Astrocyte (in vitro differentiated cells and primary cell): ENCODE results near the gene LIM2. TPM values are rescaled to one million over a fixed set of nuclear protein-coding genes. Genes with fewer than 3 reads are reported as not detected.

Source experiments
- DNase-seq: peaks from one replicate; pipeline ENCODE4 v3.0.0-alpha.2; 2010; ENCODE audit warnings: low read depth
- FAIRE-seq: peaks from 2 replicates; lab custom pipeline; 2011; peaks lifted over from hg19 to GRCh38; lab: Jason Lieb, UNC
- H2AFZ ChIP-seq: 2 replicates; pipeline ENCODE4 v1.6.0; 2012; ENCODE audit warnings: low read depth, low read length, inconsistent platforms
- H3K27ac ChIP-seq: 2 replicates; pipeline ENCODE4 v1.5.1; 2011; ENCODE audit warnings: low read depth, low read length, inconsistent platforms
- H3K27me3 ChIP-seq: 2 replicates; pipeline ENCODE4 v1.6.0; 2011; ENCODE audit warnings: low read length, inconsistent platforms; ENCODE audit not compliant: insufficient read depth
- H3K36me3 ChIP-seq: 2 replicates; pipeline ENCODE4 v1.5.1; 2011; ENCODE audit warnings: low read length, inconsistent platforms; ENCODE audit not compliant: insufficient read depth
- H3K4me1 ChIP-seq: 2 replicates; pipeline ENCODE4 v1.5.1; 2011; ENCODE audit warnings: low read length, inconsistent platforms; ENCODE audit not compliant: insufficient read depth
- H3K4me2 ChIP-seq: 2 replicates; pipeline ENCODE4 v1.6.0; 2012; ENCODE audit warnings: low read length, inconsistent platforms
- H3K4me3 ChIP-seq: 2 replicates; pipeline ENCODE4 v1.5.1; 2011; ENCODE audit warnings: low read depth, mild to moderate bottlenecking, low read length, inconsistent platforms; ENCODE audit not compliant: insufficient read depth
- H3K79me2 ChIP-seq: 2 replicates; pipeline ENCODE4 v1.6.0; 2012; ENCODE audit warnings: mild to moderate bottlenecking, low read length, inconsistent platforms; ENCODE audit not compliant: insufficient read depth
- H3K9ac ChIP-seq: 2 replicates; pipeline ENCODE4 v1.6.0; 2012; ENCODE audit warnings: mild to moderate bottlenecking, low read length, inconsistent platforms
- H3K9me3 ChIP-seq: 2 replicates; pipeline ENCODE4 v1.5.1; 2012; ENCODE audit warnings: low read depth, mild to moderate bottlenecking, low read length, inconsistent platforms; ENCODE audit not compliant: insufficient read depth
- H4K20me1 ChIP-seq: 2 replicates; pipeline ENCODE4 v1.6.0; 2012; ENCODE audit warnings: low read length, inconsistent platforms; ENCODE audit not compliant: insufficient read depth
- H3K27ac Mint-ChIP-seq: one replicate; pipeline ENCODE4 v1.8.0; 2021; ENCODE audit warnings: mild to moderate bottlenecking, mixed read lengths; ENCODE audit not compliant: unreplicated experiment
- H3K27me3 Mint-ChIP-seq: one replicate; pipeline ENCODE4 v1.8.0; 2021; ENCODE audit warnings: low read depth, mixed read lengths; ENCODE audit not compliant: unreplicated experiment
- H3K36me3 Mint-ChIP-seq: one replicate; pipeline ENCODE4 v1.8.0; 2021; ENCODE audit warnings: low read depth, mixed read lengths; ENCODE audit not compliant: unreplicated experiment
- H3K4me1 Mint-ChIP-seq: one replicate; pipeline ENCODE4 v1.8.0; 2021; ENCODE audit warnings: low read depth, mixed read lengths; ENCODE audit not compliant: unreplicated experiment
- H3K4me3 Mint-ChIP-seq: one replicate; pipeline ENCODE4 v1.8.0; 2021; ENCODE audit warnings: mild to moderate bottlenecking, moderate library complexity, mixed read lengths; ENCODE audit not compliant: unreplicated experiment
- H3K9me3 Mint-ChIP-seq: one replicate; pipeline ENCODE4 v1.8.0; 2021; ENCODE audit warnings: mild to moderate bottlenecking, mixed read lengths; ENCODE audit not compliant: unreplicated experiment
- EZH2 ChIP-seq: IDR thresholded peaks from 2 replicates; pipeline ENCODE4 v1.6.1; 2012; ENCODE audit warnings: mild to moderate bottlenecking, low read length, inconsistent platforms; ENCODE audit not compliant: insufficient read depth
- total RNA-seq: library from RNA; stranded (reverse); gene quantifications from 2 replicates; pipeline ENCODE4 v1.2.1, GENCODE V29; 2021
- TF ChIP-seq, protein P1 (sequence below): IDR thresholded peaks from 2 replicates; pipeline ENCODE4 v1.5.1; 2011; ENCODE audit warnings: low read depth, mild to moderate bottlenecking, inconsistent platforms, low read length, moderate library complexity; ENCODE audit not compliant: insufficient read depth

LIM2 gene
- total RNA-seq, 1 donor from 2014 or later, result not detected

DNA sequence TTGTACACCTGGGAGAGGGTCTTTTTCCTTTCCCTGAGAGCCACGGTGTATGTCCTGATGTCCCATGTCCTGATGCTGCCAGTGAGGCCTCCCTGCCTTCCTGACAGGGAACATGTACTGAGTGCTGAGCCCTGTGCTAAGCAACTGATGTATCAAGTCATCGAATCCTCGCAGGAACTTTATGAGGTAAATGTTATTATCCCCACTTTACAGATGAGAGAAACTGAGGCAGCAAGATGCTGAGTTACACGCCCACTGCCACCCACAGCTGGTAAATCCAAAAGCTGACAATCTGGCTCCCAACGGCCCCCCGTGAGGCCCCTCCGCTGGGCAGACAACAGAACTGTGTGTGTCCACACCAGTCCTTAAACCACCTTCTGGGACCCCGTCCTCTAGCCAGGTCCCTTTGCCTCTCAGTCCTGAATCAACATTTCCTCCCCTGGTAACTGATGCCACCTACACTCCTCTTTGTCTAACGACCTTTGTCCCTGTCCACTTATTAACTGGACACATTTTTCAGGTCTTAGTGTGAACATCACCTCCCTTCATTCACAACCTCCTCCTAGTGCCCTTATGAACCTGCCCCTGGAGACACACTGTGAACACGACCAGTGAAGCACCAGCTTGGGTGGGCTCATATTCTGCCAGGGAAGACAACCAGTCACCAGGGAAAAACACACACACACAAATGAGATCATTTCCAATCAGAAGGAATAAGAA, 40.4 kb downstream of the LIM2 start:
- H4K20me1 ChIP-seq, result no peaks in the 10 kb centered on the region
- DNase-seq (no peak), FAIRE-seq (no peak)
- H3K4me3 Mint-ChIP-seq, result no peak overlapping the region
- no peak overlapping the region for H3K9ac ChIP-seq
- H3K79me2 ChIP-seq, result no peaks in the 10 kb centered on the region
- no peak overlapping the region for H2AFZ ChIP-seq
- H3K27ac ChIP-seq, result no peak overlapping the region
- H3K27me3 ChIP-seq, result no peaks in the 10 kb centered on the region
- no peak for TF ChIP-seq EZH2
- TF ChIP-seq, protein P1, sequence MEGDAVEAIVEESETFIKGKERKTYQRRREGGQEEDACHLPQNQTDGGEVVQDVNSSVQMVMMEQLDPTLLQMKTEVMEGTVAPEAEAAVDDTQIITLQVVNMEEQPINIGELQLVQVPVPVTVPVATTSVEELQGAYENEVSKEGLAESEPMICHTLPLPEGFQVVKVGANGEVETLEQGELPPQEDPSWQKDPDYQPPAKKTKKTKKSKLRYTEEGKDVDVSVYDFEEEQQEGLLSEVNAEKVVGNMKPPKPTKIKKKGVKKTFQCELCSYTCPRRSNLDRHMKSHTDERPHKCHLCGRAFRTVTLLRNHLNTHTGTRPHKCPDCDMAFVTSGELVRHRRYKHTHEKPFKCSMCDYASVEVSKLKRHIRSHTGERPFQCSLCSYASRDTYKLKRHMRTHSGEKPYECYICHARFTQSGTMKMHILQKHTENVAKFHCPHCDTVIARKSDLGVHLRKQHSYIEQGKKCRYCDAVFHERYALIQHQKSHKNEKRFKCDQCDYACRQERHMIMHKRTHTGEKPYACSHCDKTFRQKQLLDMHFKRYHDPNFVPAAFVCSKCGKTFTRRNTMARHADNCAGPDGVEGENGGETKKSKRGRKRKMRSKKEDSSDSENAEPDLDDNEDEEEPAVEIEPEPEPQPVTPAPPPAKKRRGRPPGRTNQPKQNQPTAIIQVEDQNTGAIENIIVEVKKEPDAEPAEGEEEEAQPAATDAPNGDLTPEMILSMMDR, result no peak
- peaks cover 32% of the 10 kb centered on the region for H3K36me3 Mint-ChIP-seq
- no peak overlapping the region for H3K27ac Mint-ChIP-seq
- no peaks in the 10 kb centered on the region for H3K9me3 Mint-ChIP-seq
- H3K4me1 Mint-ChIP-seq, result no peaks in the 10 kb centered on the region
- H3K9me3 ChIP-seq, result no peaks in the 10 kb centered on the region
- no peaks in the 10 kb centered on the region for H3K36me3 ChIP-seq
- peaks cover 8% of the 10 kb centered on the region for H3K27me3 Mint-ChIP-seq
- H3K4me1 ChIP-seq, result no peaks in the 10 kb centered on the region
- H3K4me3 ChIP-seq, result no peak overlapping the region
- H3K4me2 ChIP-seq, result no peak overlapping the region

DNA sequence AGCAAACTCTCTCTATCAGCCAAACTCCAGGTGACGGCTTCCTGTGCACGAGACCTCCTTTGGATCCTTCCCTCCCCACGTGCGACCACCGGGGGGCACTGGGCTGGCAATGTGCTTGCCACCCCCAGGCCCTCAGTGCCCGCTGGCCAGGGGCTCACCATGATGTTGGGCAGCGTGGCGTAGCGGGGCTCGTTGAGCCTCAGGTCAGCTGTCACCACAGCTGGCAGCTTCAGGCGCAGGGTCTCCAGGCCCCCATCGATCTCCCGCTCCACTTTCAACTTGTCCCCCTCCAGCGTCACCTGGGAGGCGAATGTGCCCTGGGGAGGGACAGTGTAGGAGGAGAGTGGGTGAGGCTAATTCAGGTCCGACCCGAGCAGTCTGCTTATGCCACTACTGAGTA, 41.0 kb downstream of the LIM2 start:
- no peak overlapping the region for H3K4me3 ChIP-seq
- no peaks in the 10 kb centered on the region for H3K4me1 ChIP-seq
- no peak overlapping the region for H3K27ac ChIP-seq
- no peaks in the 10 kb centered on the region for H3K9me3 ChIP-seq
- no peaks in the 10 kb centered on the region for H4K20me1 ChIP-seq
- no peak for TF ChIP-seq EZH2
- TF ChIP-seq, protein P1, result no peak
- no peak for FAIRE-seq
- no peaks in the 10 kb centered on the region for H3K79me2 ChIP-seq
- H3K9ac ChIP-seq, result no peak overlapping the region
- H3K27me3 ChIP-seq, result no peaks in the 10 kb centered on the region
- no peak overlapping the region for H3K27ac Mint-ChIP-seq
- peaks cover 10% of the 10 kb centered on the region for H3K27me3 Mint-ChIP-seq
- no peak overlapping the region for H3K4me2 ChIP-seq
- no peaks in the 10 kb centered on the region for H3K9me3 Mint-ChIP-seq
- H3K4me3 Mint-ChIP-seq, result no peak overlapping the region
- H3K36me3 ChIP-seq, result no peaks in the 10 kb centered on the region
- no peak overlapping the region for H2AFZ ChIP-seq
- H3K4me1 Mint-ChIP-seq, result no peaks in the 10 kb centered on the region
- peaks cover 26% of the 10 kb centered on the region for H3K36me3 Mint-ChIP-seq
- DNase-seq, result no peak

DNA sequence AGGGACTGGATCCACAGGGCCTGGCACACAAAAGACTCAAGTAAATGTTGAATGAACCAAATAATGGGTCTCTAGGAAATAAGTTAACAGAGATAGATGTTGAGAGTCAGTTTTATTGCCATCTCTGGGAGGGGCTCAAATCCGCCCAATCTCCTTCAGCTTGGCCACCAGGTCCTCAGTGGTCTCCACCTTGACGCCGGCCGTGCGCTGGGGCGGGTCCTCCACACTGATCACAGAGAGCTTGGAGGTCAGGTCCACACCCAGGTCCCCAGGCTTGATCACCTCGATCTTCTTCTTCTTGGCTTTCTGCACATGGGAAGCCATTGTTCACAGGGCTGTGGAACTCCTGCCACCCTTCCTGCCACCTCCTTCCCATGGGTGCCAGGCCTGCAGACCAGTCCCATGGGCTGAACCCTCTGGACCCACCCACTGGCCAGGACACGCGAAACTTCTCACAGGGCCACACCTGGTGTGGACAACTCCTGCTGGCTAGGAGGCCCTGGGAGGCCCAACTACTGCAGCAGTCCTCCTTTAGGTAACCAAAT, 42.6 kb downstream of the LIM2 start:
- H4K20me1 ChIP-seq, result no peaks in the 10 kb centered on the region
- Mint-ChIP-seq H3K27ac (no peak overlapping the region), H3K9me3 (no peaks in the 10 kb centered on the region), H3K27me3 (peaks cover 17% of the 10 kb centered on the region), H3K4me3 (no peak overlapping the region), H3K4me1 (no peaks in the 10 kb centered on the region), H3K36me3 (peaks cover 17% of the 10 kb centered on the region)
- H3K4me3 ChIP-seq, result no peak overlapping the region
- H3K9ac ChIP-seq, result no peak overlapping the region
- TF ChIP-seq, protein P1, result no peak
- H3K4me1 ChIP-seq, result peaks cover 2% of the 10 kb centered on the region
- no peaks in the 10 kb centered on the region for H3K27me3 ChIP-seq
- H3K4me2 ChIP-seq, result no peak overlapping the region
- no peak for DNase-seq
- no peaks in the 10 kb centered on the region for H3K36me3 ChIP-seq
- no peak overlapping the region for H2AFZ ChIP-seq
- H3K9me3 ChIP-seq, result no peaks in the 10 kb centered on the region
- no peaks in the 10 kb centered on the region for H3K79me2 ChIP-seq
- no peak for FAIRE-seq
- no peak overlapping the region for H3K27ac ChIP-seq
